CD4-positive, CD25-positive, alpha-beta regulatory T cell (primary cell): Measurements from ENCODE around the gene CPTP. TPM values are rescaled to one million over a fixed set of nuclear protein-coding genes. Genes with fewer than 3 reads are reported as not detected.

Source experiments
- ATAC-seq, 2 donors: fragments of 150-1000 bp; cut with Tn5 transposase; one replicate each; pipeline ENCODE4 v1.10.0; 2021; ENCODE audit warnings: low read depth in 2 of 2, moderate number of reproducible peaks in 2 of 2, moderate library complexity in 1 of 2
- DNase-seq, 3 donors: peaks; one replicate each; pipeline versions ENCODE4 v3.0.0 to v3.0.0-alpha.2; 2012 to 2022; ENCODE audit warnings: mixed read lengths in 1 of 3
- H3K27ac ChIP-seq: one replicate; pipeline ENCODE4 v1.7.0; 2013; ENCODE audit warnings: mild to moderate bottlenecking, low read length; ENCODE audit not compliant: insufficient read depth, poor library complexity, severe bottlenecking
- H3K27me3 ChIP-seq: one replicate; pipeline ENCODE4 v1.7.0; 2013; ENCODE audit warnings: low read length; ENCODE audit not compliant: control insufficient read depth, insufficient read depth
- H3K36me3 ChIP-seq: one replicate; pipeline ENCODE4 v1.7.0; 2013; ENCODE audit warnings: mild to moderate bottlenecking, low read length, moderate library complexity; ENCODE audit not compliant: control insufficient read depth, insufficient read depth
- H3K4me1 ChIP-seq: 2 replicates; pipeline ENCODE4 v1.7.0; 2013; ENCODE audit warnings: mild to moderate bottlenecking, low read length; ENCODE audit not compliant: insufficient read depth, control insufficient read depth, poor library complexity, severe bottlenecking
- H3K4me3 ChIP-seq: one replicate; pipeline ENCODE4 v1.7.0; 2013; ENCODE audit warnings: low read depth, mild to moderate bottlenecking, low read length, moderate library complexity
- H3K9me3 ChIP-seq, 2 experiments: 1 replicate in 1 of 2; 2 replicates in 1 of 2; pipeline ENCODE4 v1.7.0; 2013; ENCODE audit warnings: low read length in 2 of 2, mild to moderate bottlenecking in 1 of 2, moderate library complexity in 1 of 2; ENCODE audit not compliant: control insufficient read depth in 2 of 2
- H3K27ac Mint-ChIP-seq, 3 donors: one replicate each; pipeline ENCODE4 v1.8.0; 2020 to 2022; ENCODE audit warnings: mild to moderate bottlenecking in 3 of 3, mixed read lengths in 3 of 3, moderate library complexity in 2 of 3
- H3K27me3 Mint-ChIP-seq: one replicate; pipeline ENCODE4 v1.8.0; 2022; ENCODE audit warnings: mild to moderate bottlenecking, mixed read lengths
- H3K36me3 Mint-ChIP-seq: one replicate; pipeline ENCODE4 v1.8.0; 2020; ENCODE audit warnings: mixed read lengths
- H3K4me1 Mint-ChIP-seq, 4 donors: one replicate each; pipeline ENCODE4 v1.8.0; 2020 to 2022; ENCODE audit warnings: mixed read lengths in 4 of 4, mild to moderate bottlenecking in 1 of 4
- H3K4me3 Mint-ChIP-seq, 4 donors: one replicate each; pipeline ENCODE4 v1.8.0; 2020 to 2022; ENCODE audit warnings: mild to moderate bottlenecking in 4 of 4, mixed read lengths in 4 of 4, moderate library complexity in 3 of 4
- H3K9me3 Mint-ChIP-seq, 7 donors: one replicate each; pipeline ENCODE4 v1.8.0; 2020 to 2022; ENCODE audit warnings: mixed read lengths in 7 of 7, mild to moderate bottlenecking in 3 of 7, moderate library complexity in 2 of 7
- polyA plus RNA-seq, 4 donors: library from polyadenylated mRNA; unstranded; fragments of 300-500 nt; fragmentation: Illumina TruSeq; gene quantifications; one replicate each; pipeline ENCODE4 v1.2.3, GENCODE V29; 2021
- total RNA-seq: library from RNA; stranded (reverse); gene quantifications from one replicate; pipeline ENCODE4 v1.2.3, GENCODE V29; 2022

Gene CPTP
- total and polyA plus RNA-seq, 5 donors from 2014 or later: 21.4 to 40.1 (median 29.9) TPM

GRCh38 chr1:1356166-1356795, 31.7 kb downstream of the CPTP start:
- Mint-ChIP-seq H3K27me3 (peaks cover 32% of the 10 kb centered on the region), H3K27ac (no peak overlapping the region), H3K36me3 (no peaks in the 10 kb centered on the region), H3K4me3 (no peak overlapping the region), H3K4me1 (peaks cover 0 to 22% (median 1%) of the 10 kb centered on the region in 4 donors), H3K9me3 (no peaks in the 10 kb centered on the region)
- DNase-seq (no peak), ATAC-seq (no peak)
- Histone ChIP-seq H3K36me3 (no peaks in the 10 kb centered on the region), H3K27me3 (no peaks in the 10 kb centered on the region), H3K27ac (no peak overlapping the region), H3K9me3 (no peaks in the 10 kb centered on the region), H3K4me1 (peaks cover 29% of the 10 kb centered on the region), H3K4me3 (no peak overlapping the region)

GRCh38 chr1:1356796-1357401, 32.3 kb downstream of the CPTP start:
- H3K4me3 Mint-ChIP-seq: no peak overlapping the region

GRCh38 chr1:1357871-1358432, 33.4 kb downstream of the CPTP start:
- Histone ChIP-seq H3K9me3 (no peaks in the 10 kb centered on the region), H3K27me3 (no peaks in the 10 kb centered on the region), H3K4me3 (no peak overlapping the region), H3K4me1 (peaks cover 29% of the 10 kb centered on the region), H3K27ac (no peak overlapping the region), H3K36me3 (no peaks in the 10 kb centered on the region)
- ATAC-seq (no peak), DNase-seq (no peak)
- no peaks in the 10 kb centered on the region for H3K36me3 Mint-ChIP-seq
- peaks cover 22% of the 10 kb centered on the region for H3K27me3 Mint-ChIP-seq
- H3K4me3 Mint-ChIP-seq: peak overlapping the region in 1 of 4 donors; percentile 63
- H3K9me3 Mint-ChIP-seq: no peaks in the 10 kb centered on the region
- H3K27ac Mint-ChIP-seq: no peak overlapping the region
- peaks cover 0 to 12% (median 1%) of the 10 kb centered on the region in 4 donors for H3K4me1 Mint-ChIP-seq

More at GRCh38 chr1:1356796-1357401, 32.3 kb downstream of the CPTP start:
- H3K36me3 Mint-ChIP-seq: no peaks in the 10 kb centered on the region
- no peak overlapping the region for H3K4me3 ChIP-seq
- DNase-seq (no peak), ATAC-seq (no peak)
- peaks cover 29% of the 10 kb centered on the region for H3K4me1 ChIP-seq
- H3K27me3 Mint-ChIP-seq: peaks cover 29% of the 10 kb centered on the region
- no peak overlapping the region for H3K27ac ChIP-seq
- H3K27ac Mint-ChIP-seq: peak overlapping the region in 1 of 3 donors; percentile 42
- H3K36me3 ChIP-seq: no peaks in the 10 kb centered on the region
- H3K27me3 ChIP-seq: no peaks in the 10 kb centered on the region
- peaks cover 0 to 22% (median 1%) of the 10 kb centered on the region in 4 donors for H3K4me1 Mint-ChIP-seq
- H3K9me3 ChIP-seq: no peaks in the 10 kb centered on the region
- H3K9me3 Mint-ChIP-seq: no peaks in the 10 kb centered on the region

- peak within 1 kb of the TSS in 1 of 3 donors; percentile 67 for H3K27ac Mint-ChIP-seq
- no peaks in the 10 kb centered on the region for H3K9me3 ChIP-seq
- no peak within 1 kb of the TSS for H3K27ac ChIP-seq
- H3K4me3 Mint-ChIP-seq: peak within 1 kb of the TSS in 1 of 4 donors; percentile 63
- ATAC-seq (no peak), DNase-seq (no peak)
- H3K27me3 Mint-ChIP-seq: peaks cover 22% of the 10 kb centered on the region
- H3K36me3 Mint-ChIP-seq: no peaks in the 10 kb centered on the region
- H3K27me3 ChIP-seq: no peaks in the 10 kb centered on the region
- peaks cover 0 to 8% (median 1%) of the 10 kb centered on the region in 4 donors for H3K4me1 Mint-ChIP-seq
- no peak within 1 kb of the TSS for H3K4me3 ChIP-seq
- H3K36me3 ChIP-seq: no peaks in the 10 kb centered on the region
- H3K9me3 Mint-ChIP-seq: no peaks in the 10 kb centered on the region
- H3K4me1 ChIP-seq: peaks cover 28% of the 10 kb centered on the region
Observed at GRCh38 chr1:1358433-1359271, 34.0 kb downstream of the CPTP start, which contains the start of gene MXRA8. Gene MXRA8 (minus strand): TSS chr1:1358555. CDS start chr1:1358504, 51 bp downstream.

- no peak for DNase-seq
- Mint-ChIP-seq H3K4me3 (no peak overlapping the region), H3K36me3 (no peaks in the 10 kb centered on the region), H3K4me1 (peaks cover 0 to 4% (median 1%) of the 10 kb centered on the region in 4 donors), H3K27ac (peak overlapping the region in 1 of 3 donors; percentile 67), H3K27me3 (peaks cover 22% of the 10 kb centered on the region), H3K9me3 (no peaks in the 10 kb centered on the region)
- peaks cover 21% of the 10 kb centered on the region for H3K4me1 ChIP-seq
- H3K9me3 ChIP-seq: no peaks in the 10 kb centered on the region
- no peaks in the 10 kb centered on the region for H3K27me3 ChIP-seq
- ATAC-seq: no peak
- no peak overlapping the region for H3K27ac ChIP-seq
- H3K4me3 ChIP-seq: no peak overlapping the region
- no peaks in the 10 kb centered on the region for H3K36me3 ChIP-seq
Observed at GRCh38 chr1:1359308-1359663, 34.7 kb downstream of the CPTP start.

GRCh38 chr1:1359664-1360468, 35.3 kb downstream of the CPTP start:
- Mint-ChIP-seq H3K27me3 (peaks cover 22% of the 10 kb centered on the region), H3K27ac (peak overlapping the region in 1 of 3 donors; percentile 67), H3K4me1 (peaks cover 0 to 3% (median 1%) of the 10 kb centered on the region in 4 donors), H3K36me3 (no peaks in the 10 kb centered on the region), H3K9me3 (no peaks in the 10 kb centered on the region), H3K4me3 (no peak overlapping the region)
- Histone ChIP-seq H3K27me3 (no peaks in the 10 kb centered on the region), H3K36me3 (no peaks in the 10 kb centered on the region), H3K4me3 (no peak overlapping the region), H3K27ac (no peak overlapping the region), H3K4me1 (peaks cover 16% of the 10 kb centered on the region), H3K9me3 (no peaks in the 10 kb centered on the region)
- ATAC-seq (no peak), DNase-seq (no peak)
